HepG2 (cell line): ENCODE results near the gene RNF213. TPM values are rescaled to one million over a fixed set of nuclear protein-coding genes. Genes with fewer than 3 reads are reported as not detected.
"Not testable (repeated sequence)": the region's sequence is repeated elsewhere in the genome, so short reads cannot be mapped to it uniquely, and the experiment has no call there.

ENCODE experiments used
- ATAC-seq: fragments of 200-7000 bp; cut with Tn5 transposase; 3 replicates; pipeline ENCODE4 v1.9.1; 2020; ENCODE audit warnings: mild to moderate bottlenecking, moderate library complexity
- BruUV-seq: library from RNA; stranded (reverse); fragments of 400-500 nt; replicated peaks from 2 replicates; lab custom pipeline; 2021; lab: Mats Ljungman, UMichigan
- CTCF ChIA-PET: fragments of 300-600 bp; formaldehyde crosslinking; extraction: SDS; loops from one replicate; lab custom pipeline; 2021; ENCODE audit warnings: low total read pairs, inconsistent platforms, low intra/inter-chr PET ratio; lab: Yijun Ruan, JAX
- POLR2A ChIA-PET: fragments of 350-600 bp; sonication (Branson Sonifier 250); formaldehyde crosslinking; loops from one replicate; lab custom pipeline; 2020; ENCODE audit warnings: antibody characterized with exemption, inconsistent platforms; lab: Yijun Ruan, JAX
- DNase-seq: peaks from one replicate; pipeline ENCODE4 v3.0.0-alpha.2; 2015; ENCODE audit warnings: low spot score
- FAIRE-seq: peaks from 3 replicates; lab custom pipeline; 2011; peaks lifted over from hg19 to GRCh38; lab: Jason Lieb, UNC
- H2AFZ ChIP-seq: one replicate; pipeline ENCODE4 v1.6.1; 2011; ENCODE audit warnings: low read length, inconsistent platforms
- H3K27ac ChIP-seq: fragments of 300-600 bp; 3 replicates; pipeline ENCODE4 v1.8.0; 2011; ENCODE audit warnings: mixed run types, mild to moderate bottlenecking, mixed read lengths, low read length, inconsistent platforms; ENCODE audit not compliant: insufficient read depth; ENCODE audit errors: extremely low read length
- H3K27me3 ChIP-seq, 2 experiments: fragments of 200-600 bp in 1 of 2; 2 replicates in 1 of 2; 3 replicates in 1 of 2; pipeline versions ENCODE4 v1.6.0 to v1.8.0; 2011; ENCODE audit warnings: low read length in 2 of 2, mild to moderate bottlenecking in 2 of 2, moderate library complexity in 2 of 2, inconsistent platforms in 1 of 2; ENCODE audit not compliant: insufficient read depth in 2 of 2, control insufficient read depth in 1 of 2
- H3K36me3 ChIP-seq, 2 experiments: fragments of 200-600 bp in 1 of 2; replicated peaks in 1 of 2; 2 replicates in 1 of 2; 3 replicates in 1 of 2; pipeline versions ENCODE4 v1.5.1 to v1.8.0; 2011; ENCODE audit warnings: low read length in 2 of 2, inconsistent platforms in 1 of 2; ENCODE audit not compliant: insufficient read depth in 2 of 2, control insufficient read depth in 1 of 2
- H3K4me1 ChIP-seq: 2 replicates; pipeline ENCODE4 v1.5.1; 2012; ENCODE audit warnings: low read length, inconsistent platforms; ENCODE audit not compliant: insufficient read depth
- H3K4me2 ChIP-seq: 2 replicates; pipeline ENCODE4 v1.6.0; 2011; ENCODE audit warnings: low read depth, low read length, inconsistent platforms
- H3K4me3 ChIP-seq, 3 experiments: fragments of 200-600 bp in 1 of 3; sonication (generic), shearing (Covaris generic) in 1 of 3; replicated peaks in 1 of 3; 2 replicates each; pipeline ENCODE4 v1.5.1; 2011 to 2016; ENCODE audit warnings: low read length in 3 of 3, inconsistent platforms in 2 of 3, low read depth in 2 of 3, mild to moderate bottlenecking in 2 of 3, control low read depth in 1 of 3, mixed read lengths in 1 of 3; ENCODE audit not compliant: insufficient read depth in 1 of 3
- H3K79me2 ChIP-seq: one replicate; pipeline ENCODE4 v1.6.1; 2011; ENCODE audit warnings: low read length, inconsistent platforms; ENCODE audit not compliant: insufficient read depth
- H3K9ac ChIP-seq: 2 replicates; pipeline ENCODE4 v1.6.0; 2011; ENCODE audit warnings: mild to moderate bottlenecking, low read depth, low read length, inconsistent platforms; ENCODE audit not compliant: insufficient read depth
- H3K9me3 ChIP-seq: 2 replicates; pipeline ENCODE4 v1.5.1; 2012; ENCODE audit warnings: mild to moderate bottlenecking, low read length
- H4K20me1 ChIP-seq: 2 replicates; pipeline ENCODE4 v1.6.0; 2011; ENCODE audit warnings: inconsistent platforms, mild to moderate bottlenecking, low read length, moderate library complexity; ENCODE audit not compliant: insufficient read depth
- HNF4A ChIP-seq: sonication (generic); formaldehyde crosslinking; IDR thresholded peaks from 2 replicates; pipeline ENCODE4 v1.4.0; 2020; ENCODE audit warnings: missing genetic modification reagents
- PHF21A ChIP-seq: sonication (generic); formaldehyde crosslinking; IDR thresholded peaks from 2 replicates; pipeline ENCODE4 v1.5.0; 2020; ENCODE audit warnings: mild to moderate bottlenecking, missing genetic modification reagents
- SOX13 ChIP-seq, 3 experiments: fragments of 450-650 bp in 1 of 3; sonication (generic) in 1 of 3; formaldehyde crosslinking in 1 of 3; IDR thresholded peaks in 2 of 3; conservative IDR thresholded peaks in 1 of 3; 2 replicates each; pipeline versions ENCODE4 v1.5.0 to v1.6.1; 2016 to 2020; ENCODE audit warnings: antibody characterized with exemption in 1 of 3, mild to moderate bottlenecking in 1 of 3, missing compliant biosample characterization in 1 of 3, missing genetic modification reagents in 1 of 3, moderate library complexity in 1 of 3
- ZNF367 ChIP-seq: sonication (generic); formaldehyde crosslinking; IDR thresholded peaks from 2 replicates; pipeline ENCODE4 v1.4.0; 2020; ENCODE audit warnings: missing genetic modification reagents, borderline replicate concordance
- ZNF724P ChIP-seq: sonication (generic); formaldehyde crosslinking; IDR thresholded peaks from 2 replicates; pipeline ENCODE4 v1.8.0; 2022; ENCODE audit warnings: missing genetic modification reagents, borderline replicate concordance
- WGBS: methylation state at CpG from one replicate; pipeline ENCODE4 v1.1.6; 2017; ENCODE audit warnings: low lambda C conversion rate; 5-methylcytosine and 5-hydroxymethylcytosine counted together
- in situ Hi-C: cut with HindIII; loops from 2 replicates; pipeline ENCODE4 v1.10.0; 2017; ENCODE audit warnings: low pct_unique_long_range_greater_than_20kb; ENCODE audit not compliant: extremely low pct_ligation_motif_present
- intact Hi-C: fragments of 100-400 bp; cut with micrococcal nuclease; formaldehyde crosslinking; loops from one replicate; pipeline ENCODE4 v1.10.0; 2022; ENCODE audit not compliant: unreplicated experiment
- polyA plus RNA-seq, 8 experiments: library from polyadenylated mRNA; depleted of rRNA in 3 of 8; stranded (reverse) in 7 of 8; unstranded in 1 of 8; fragments of >200 nt; fragmentation: Illumina TruSeq in 4 of 8; extraction: Trizol in 4 of 8; gene quantifications; 2 replicates each; pipeline versions ENCODE4 v1.2.1 to v1.2.3, GENCODE V29; 2011 to 2016; ENCODE audit warnings: low read depth in 4 of 8, missing spikeins in 1 of 8, mixed read lengths in 1 of 8; ENCODE audit not compliant: insufficient read depth in 1 of 8
- total RNA-seq, 5 experiments: library from RNA; depleted of rRNA; stranded (reverse); fragments of >200 nt; fragmentation: Illumina TruSeq; extraction: Trizol; gene quantifications; 2 replicates each; pipeline ENCODE4 v1.2.3, GENCODE V29; 2016; ENCODE audit warnings: low read depth in 1 of 5
- TF ChIP-seq, protein P1 (sequence below): sonication (generic); formaldehyde crosslinking; IDR thresholded peaks from 2 replicates; pipeline ENCODE4 v1.8.0; 2023; ENCODE audit warnings: mild to moderate bottlenecking, missing genetic modification reagents
- TF ChIP-seq, protein P2 (sequence below): sonication (generic); formaldehyde crosslinking; IDR thresholded peaks from 2 replicates; pipeline ENCODE4 v1.4.0; 2020; ENCODE audit warnings: missing genetic modification reagents

RNF213 gene
- total and polyA plus RNA-seq, 2 of the 13 experiments (the other 11 are each of a cell fraction or from before 2014, with no cell fraction given): 38.6 to 38.7 TPM

GRCh38 chr17:80330276-80330675 lies 69.6 kb downstream of the RNF213 start:
- TF ChIP-seq PHF21A (CRISPR knock-in tag) (no peak), ZNF367 (CRISPR knock-in tag) (no peak), SOX13 (IDR thresholded peaks at IDR 0.05) (no peak), SOX13 (CRISPR knock-in tag; conservative IDR thresholded peaks at IDR 0.05 in 1 of 2, IDR thresholded peaks at IDR 0.05 in 1 of 2) (no peak), ZNF724P (CRISPR knock-in tag) (no peak)
- TF ChIP-seq, protein P1, sequence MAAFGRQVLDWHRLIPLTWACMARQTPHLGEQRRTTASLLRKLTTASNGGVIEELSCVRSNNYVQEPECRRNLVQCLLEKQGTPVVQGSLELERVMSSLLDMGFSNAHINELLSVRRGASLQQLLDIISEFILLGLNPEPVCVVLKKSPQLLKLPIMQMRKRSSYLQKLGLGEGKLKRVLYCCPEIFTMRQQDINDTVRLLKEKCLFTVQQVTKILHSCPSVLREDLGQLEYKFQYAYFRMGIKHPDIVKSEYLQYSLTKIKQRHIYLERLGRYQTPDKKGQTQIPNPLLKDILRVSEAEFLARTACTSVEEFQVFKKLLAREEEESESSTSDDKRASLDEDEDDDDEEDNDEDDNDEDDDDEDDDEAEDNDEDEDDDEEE (CRISPR knock-in tag): no peak
- Histone ChIP-seq H4K20me1 (no peaks in the 10 kb centered on the region), H3K27me3 (no peaks in the 10 kb centered on the region), H3K79me2 (no peaks in the 10 kb centered on the region), H2AFZ (no peak overlapping the region), H3K9ac (no peak overlapping the region), H3K4me3 (no peak overlapping the region), H3K4me1 (0 out of 2 replicates have a peak, but pooled peaks cover 8% of the 10 kb centered on the region), H3K36me3 (peaks cover 13 to 69% of the 10 kb centered on the region in 2 experiments), H3K9me3 (no peaks in the 10 kb centered on the region), H3K27ac (no peak overlapping the region), H3K4me2 (no peak overlapping the region)
- BruUV-seq: no TSS peak
- intact Hi-C loops: no loop called here
- in situ Hi-C loops: no loop called here
- no peak for DNase-seq
- ChIA-PET POLR2A (no interaction called here), CTCF (no interaction called here)
- no peak for ATAC-seq
- 95% methylated on average over 9 of the region's 9 CpGs for WGBS
- no peak for FAIRE-seq

GRCh38 chr17:80330938-80331337 lies 70.3 kb downstream of the RNF213 start:
- H3K4me1 ChIP-seq, H3K27ac ChIP-seq, BruUV-seq, H4K20me1 ChIP-seq, CTCF ChIA-PET, POLR2A ChIA-PET, intact Hi-C loops, ATAC-seq, H3K4me3 ChIP-seq, H3K9me3 ChIP-seq, DNase-seq, H3K9ac ChIP-seq, H3K4me2 ChIP-seq, H2AFZ ChIP-seq, H3K27me3 ChIP-seq, in situ Hi-C loops, H3K79me2 ChIP-seq: not testable (repeated sequence)
- 83% methylated on average over 6 of the region's 6 CpGs for WGBS
- peak; percentile 52 for TF ChIP-seq HNF4A (CRISPR knock-in tag)
- TF ChIP-seq, protein P2, sequence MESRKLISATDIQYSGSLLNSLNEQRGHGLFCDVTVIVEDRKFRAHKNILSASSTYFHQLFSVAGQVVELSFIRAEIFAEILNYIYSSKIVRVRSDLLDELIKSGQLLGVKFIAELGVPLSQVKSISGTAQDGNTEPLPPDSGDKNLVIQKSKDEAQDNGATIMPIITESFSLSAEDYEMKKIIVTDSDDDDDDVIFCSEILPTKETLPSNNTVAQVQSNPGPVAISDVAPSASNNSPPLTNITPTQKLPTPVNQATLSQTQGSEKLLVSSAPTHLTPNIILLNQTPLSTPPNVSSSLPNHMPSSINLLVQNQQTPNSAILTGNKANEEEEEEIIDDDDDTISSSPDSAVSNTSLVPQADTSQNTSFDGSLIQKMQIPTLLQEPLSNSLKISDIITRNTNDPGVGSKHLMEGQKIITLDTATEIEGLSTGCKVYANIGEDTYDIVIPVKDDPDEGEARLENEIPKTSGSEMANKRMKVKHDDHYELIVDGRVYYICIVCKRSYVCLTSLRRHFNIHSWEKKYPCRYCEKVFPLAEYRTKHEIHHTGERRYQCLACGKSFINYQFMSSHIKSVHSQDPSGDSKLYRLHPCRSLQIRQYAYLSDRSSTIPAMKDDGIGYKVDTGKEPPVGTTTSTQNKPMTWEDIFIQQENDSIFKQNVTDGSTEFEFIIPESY (CRISPR knock-in tag): 0 out of 2 replicates have a peak, but pooled peaks have one; percentile 23
- peak; percentile 46 for FAIRE-seq
- peaks cover 14 to 71% of the 10 kb centered on the region in 2 experiments for H3K36me3 ChIP-seq
